ENCODE results near the gene PRMT3.
"Not testable (repeated sequence)": the region's sequence is repeated elsewhere in the genome, so short reads cannot be mapped to it uniquely, and the experiment has no call there.

The PRMT3 gene

GRCh38 chr11:20518323-20518834 lies 130.9 kb downstream of the PRMT3 start:
- no peak for DNase-seq (ENCODE audit: low spot score)

DNA sequence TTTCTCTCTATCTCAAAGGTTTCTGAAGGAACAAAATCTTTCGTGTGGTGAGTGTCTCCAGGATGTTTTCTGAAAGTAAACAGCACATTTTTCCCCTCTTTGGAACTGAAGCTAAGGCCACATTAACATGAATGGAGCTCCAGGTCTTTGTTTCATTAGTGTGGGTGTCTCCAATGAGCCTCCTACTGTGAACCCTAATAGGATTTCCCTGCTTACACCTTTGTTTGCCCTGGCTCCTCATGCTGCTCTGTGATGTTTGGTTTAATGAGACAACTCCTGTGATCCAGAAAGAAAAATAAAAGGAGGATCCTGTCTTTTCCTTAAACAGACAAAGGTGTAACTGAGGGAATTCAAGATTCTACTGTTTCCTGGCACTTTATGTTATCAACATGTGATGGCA lies 135.0 kb downstream of the PRMT3 start:
- no peak for DNase-seq (ENCODE audit: low spot score)

DNA sequence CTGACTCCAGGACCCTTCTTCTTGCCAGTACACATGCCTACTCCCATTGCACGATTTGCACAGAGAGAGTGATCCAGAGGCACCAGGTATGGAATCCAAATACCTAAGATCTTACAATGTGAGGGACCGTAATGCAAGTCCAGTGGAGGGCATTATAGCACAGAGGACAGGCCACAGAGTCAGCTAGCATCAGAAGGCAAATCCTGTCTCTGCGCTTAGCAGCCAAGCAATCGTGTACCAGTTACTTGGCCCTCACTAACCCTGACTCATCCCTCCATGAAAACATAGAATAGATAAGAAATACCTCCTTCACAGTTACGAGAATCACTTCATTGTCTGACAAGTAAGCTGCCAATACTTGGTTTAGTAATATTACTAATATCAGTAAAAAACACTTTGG lies 142.2 kb downstream of the PRMT3 start:
- DNase-seq (ENCODE audit: low spot score): no peak

DNA sequence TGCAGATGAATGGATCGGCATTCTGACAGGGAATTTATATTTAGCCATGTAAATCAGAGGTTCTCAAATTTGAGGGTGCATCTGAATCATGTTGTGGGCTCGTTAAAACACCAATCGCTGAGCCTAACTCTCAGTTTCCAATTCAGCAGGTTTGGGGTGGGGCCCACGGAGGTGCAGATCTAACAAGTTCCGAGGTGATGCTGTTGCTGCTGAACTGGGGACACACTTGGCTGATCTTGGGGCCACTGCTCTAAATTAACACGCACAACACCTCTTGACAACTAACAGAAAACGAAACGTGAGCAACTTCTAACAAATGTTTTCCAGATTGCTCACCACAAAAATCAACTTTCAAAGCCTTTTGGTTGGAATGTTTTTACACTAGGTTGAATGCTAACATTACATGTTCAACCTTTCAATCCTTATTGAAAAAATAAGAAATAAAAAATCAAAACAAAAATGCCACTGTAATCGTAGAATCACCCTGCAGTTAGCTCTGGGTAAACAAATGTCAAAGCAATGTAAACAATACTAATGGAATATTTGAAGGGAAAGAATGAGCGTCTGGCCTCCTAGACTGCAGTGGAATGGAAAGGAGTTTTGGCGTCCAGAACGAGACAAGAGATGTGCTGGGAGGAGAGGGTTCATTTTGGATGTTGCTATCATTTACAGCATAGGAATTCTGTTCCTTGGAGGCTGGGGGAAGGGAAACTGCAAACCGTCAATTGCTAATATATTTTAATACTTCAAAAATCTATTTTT lies 143.6 kb downstream of the PRMT3 start:
- DNase-seq (ENCODE audit: low spot score): no peak

DNA sequence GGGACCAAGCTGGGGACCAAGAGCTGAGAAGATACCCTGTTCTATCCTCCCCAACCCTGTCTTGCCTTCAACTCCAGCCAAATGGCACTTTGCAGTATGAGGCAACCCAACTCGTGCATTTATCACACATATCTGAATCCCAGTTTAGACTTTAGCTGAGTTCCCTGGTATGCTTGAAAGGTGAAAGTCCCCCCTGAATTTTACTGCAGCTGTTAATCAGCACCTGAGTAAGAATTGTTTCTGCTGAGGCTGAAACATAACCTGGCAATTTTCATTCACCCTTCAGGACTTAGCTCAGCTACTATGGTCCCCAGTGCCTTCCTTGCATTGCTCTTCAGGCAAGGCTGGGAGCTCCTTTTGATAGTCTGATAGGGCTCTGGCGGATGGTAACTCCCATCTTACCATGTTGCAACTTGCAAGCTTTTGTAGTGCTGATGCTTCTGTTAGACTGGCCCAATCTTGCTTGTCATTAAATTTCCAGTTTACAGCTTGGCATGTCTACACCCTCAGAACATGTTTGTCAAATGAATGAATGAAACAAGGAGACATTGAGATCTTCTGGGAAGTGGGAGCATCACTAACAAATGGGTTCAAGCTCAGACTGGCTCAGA lies 147.9 kb downstream of the PRMT3 start:
- no peak for DNase-seq (ENCODE audit: low spot score)

DNA sequence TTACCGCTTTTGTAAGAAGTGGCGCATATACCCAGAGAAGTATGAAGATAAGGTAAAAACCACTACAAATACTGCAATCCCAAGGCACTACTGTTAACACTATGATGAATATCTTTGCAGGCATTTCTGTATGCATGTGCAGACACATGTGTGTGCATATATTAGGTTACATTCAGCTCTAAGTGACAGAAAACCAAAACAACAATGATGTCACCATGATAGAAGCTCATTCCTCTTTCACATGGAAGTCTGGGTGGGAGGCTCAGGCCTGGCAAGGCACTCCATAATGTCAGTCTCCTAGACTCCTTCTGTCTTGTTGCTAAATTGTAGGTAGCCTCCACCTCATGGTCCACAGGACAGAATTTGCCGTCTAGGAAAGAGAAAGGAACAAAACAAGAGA lies 148.8 kb downstream of the PRMT3 start:
- DNase-seq (ENCODE audit: low spot score): no peak

- no peak for DNase-seq (ENCODE audit: low spot score)
These were observed 149.3 kb downstream of the PRMT3 start for GRCh38 chr11:20536784-20537183.

DNA sequence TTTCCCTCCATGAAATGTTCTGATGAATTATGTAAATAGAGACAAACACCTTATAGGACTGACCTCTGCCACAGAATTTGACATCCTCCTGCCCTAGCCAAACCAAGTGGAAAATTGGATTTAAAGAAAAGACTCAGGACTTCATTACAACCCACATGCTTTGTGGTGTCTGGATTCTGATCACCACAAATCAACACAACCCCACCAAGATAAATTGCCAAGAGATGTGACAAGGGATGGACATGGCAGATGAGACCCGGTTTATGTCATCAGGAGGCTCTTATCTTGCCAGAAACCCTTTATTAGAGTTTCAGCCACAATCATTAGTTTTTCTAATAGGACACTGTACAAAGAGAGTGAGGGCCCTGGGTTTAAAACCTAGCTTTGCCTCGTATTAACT lies 154.0 kb downstream of the PRMT3 start:
- DNase-seq (ENCODE audit: low spot score): no peak

- DNase-seq (ENCODE audit: low spot score): no peak
These were observed 157.2 kb downstream of the PRMT3 start for GRCh38 chr11:20544603-20545237.

GRCh38 chr11:20547411-20547810 lies 159.9 kb downstream of the PRMT3 start:
- DNase-seq (ENCODE audit: low spot score): no peak

DNA sequence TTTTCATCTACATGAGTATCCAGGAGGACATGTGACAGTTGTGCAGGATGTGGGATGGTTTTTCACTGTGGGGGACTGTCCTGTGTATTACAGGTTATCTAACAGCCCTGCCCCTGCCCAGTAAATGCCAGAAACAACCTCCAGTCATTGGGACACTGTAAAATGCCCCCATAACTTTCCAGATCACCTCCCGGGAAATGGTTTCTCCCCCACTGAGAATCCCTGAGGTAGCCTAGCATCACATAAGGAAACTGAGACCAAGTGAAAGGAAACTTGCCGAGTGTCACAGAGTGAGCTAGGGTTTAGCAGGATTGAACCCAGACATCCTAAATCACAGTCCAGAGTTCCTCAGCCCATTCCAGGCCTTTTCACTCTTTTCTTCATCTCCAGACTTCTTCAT lies 163.6 kb downstream of the PRMT3 start:
- no peak for DNase-seq (ENCODE audit: low spot score)

- no peak for DNase-seq (ENCODE audit: low spot score)
These were observed 168.3 kb downstream of the PRMT3 start for GRCh38 chr11:20555783-20556182.

GRCh38 chr11:20556396-20556795 lies 168.9 kb downstream of the PRMT3 start:
- not testable (repeated sequence) for DNase-seq (ENCODE audit: low spot score)

DNA sequence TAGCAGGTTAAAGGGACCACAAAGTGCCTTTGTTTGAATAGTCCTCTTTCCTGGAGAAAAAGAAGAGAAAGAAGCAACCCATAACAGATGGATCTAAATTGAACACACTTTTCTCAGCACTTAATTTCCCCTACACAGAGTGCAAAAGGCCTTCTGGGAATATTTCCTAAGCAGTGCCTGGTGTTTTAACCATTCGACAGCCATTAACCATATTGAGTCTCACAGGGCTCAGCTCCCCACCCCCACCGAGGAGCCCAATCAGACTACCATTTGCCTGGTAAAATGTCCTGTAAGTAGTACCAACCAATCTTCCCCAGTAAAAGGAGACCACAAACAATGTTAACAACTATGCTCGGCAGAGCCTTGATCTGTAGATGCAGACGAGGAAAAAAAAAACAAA lies 171.2 kb downstream of the PRMT3 start:
- DNase-seq (ENCODE audit: low spot score): no peak

Measured in Ammon's horn (tissue), 1 donor.